SK-N-SH treated with all-trans-retinoic acid at 6 μM for 48 hours (cell line): ENCODE data around the gene KRTAP2-1.
"Not testable (repeated sequence)": the region's sequence is repeated elsewhere in the genome, so short reads cannot be mapped to it uniquely, and the experiment has no call there.

ENCODE experiments used
- ATAC-seq: fragments of 200-7000 bp; cut with Tn5 transposase; 3 replicates; pipeline ENCODE4 v1.9.1; 2020; ENCODE audit warnings: mild to moderate bottlenecking, moderate library complexity
- BACH2 ChIP-seq: fragments of 250-450 bp; sonication (Bioruptor Pico); IDR thresholded peaks from 2 replicates; pipeline ENCODE4 v1.9.0; 2021; ENCODE audit warnings: mild to moderate bottlenecking, borderline replicate concordance
- CSDC2 ChIP-seq: fragments of 250-450 bp; sonication (Bioruptor Pico); IDR thresholded peaks from 2 replicates; pipeline ENCODE4 v1.5.0; 2020; ENCODE audit warnings: mild to moderate bottlenecking, moderate library complexity
- CSRNP3 ChIP-seq: fragments of 250-450 bp; sonication (Bioruptor Pico); IDR thresholded peaks from 2 replicates; pipeline ENCODE4 v1.5.1; 2021; ENCODE audit warnings: mild to moderate bottlenecking, moderate library complexity
- ESRRG ChIP-seq: fragments of 250-450 bp; sonication (Bioruptor Pico); IDR thresholded peaks from 2 replicates; pipeline ENCODE4 v1.6.1; 2021; ENCODE audit warnings: mild to moderate bottlenecking
- GLIS3 ChIP-seq: fragments of 250-450 bp; sonication (Bioruptor Pico); IDR thresholded peaks from 2 replicates; pipeline ENCODE4 v1.5.0; 2020; ENCODE audit warnings: mild to moderate bottlenecking, moderate library complexity
- ISL1 ChIP-seq: fragments of 250-450 bp; sonication (Bioruptor Pico); IDR thresholded peaks from 2 replicates; pipeline ENCODE4 v2.1.2; 2022; ENCODE audit warnings: mild to moderate bottlenecking, moderate library complexity
- OSR1 ChIP-seq: fragments of 250-450 bp; sonication (Bioruptor Pico); IDR thresholded peaks from 2 replicates; pipeline ENCODE4 v1.8.0; 2022; ENCODE audit warnings: moderate library complexity, mild to moderate bottlenecking, inconsistent platforms
- POU6F1 ChIP-seq: fragments of 250-450 bp; sonication (Bioruptor Pico); IDR thresholded peaks from 2 replicates; pipeline ENCODE4 v1.8.0; 2021; ENCODE audit warnings: low read depth, mild to moderate bottlenecking, moderate library complexity, borderline replicate concordance
- PPARA ChIP-seq: fragments of 250-450 bp; sonication (Bioruptor Pico); IDR thresholded peaks from 2 replicates; pipeline ENCODE4 v1.5.0; 2020; ENCODE audit warnings: mild to moderate bottlenecking, borderline replicate concordance
- RARB ChIP-seq: fragments of 250-450 bp; sonication (Bioruptor Pico); IDR thresholded peaks from 2 replicates; pipeline ENCODE4 v1.8.0; 2021; ENCODE audit warnings: mild to moderate bottlenecking, moderate library complexity
- SNAI2 ChIP-seq: fragments of 250-450 bp; sonication (Bioruptor Pico); IDR thresholded peaks from 2 replicates; pipeline ENCODE4 v1.5.0; 2020; ENCODE audit warnings: mild to moderate bottlenecking, moderate library complexity
- ZFP3 ChIP-seq: fragments of 250-450 bp; sonication (Bioruptor Pico); IDR thresholded peaks from 2 replicates; pipeline ENCODE4 v1.5.0; 2020; ENCODE audit warnings: mild to moderate bottlenecking, moderate library complexity
- ZFP30 ChIP-seq: fragments of 450-650 bp; formaldehyde crosslinking; IDR thresholded peaks from 2 replicates; pipeline ENCODE4 v1.5.0; 2022; ENCODE audit warnings: mild to moderate bottlenecking, moderate library complexity
- ZNF565 ChIP-seq: fragments of 450-650 bp; formaldehyde crosslinking; conservative IDR thresholded peaks from 2 replicates; pipeline ENCODE4 v1.5.0; 2020; ENCODE audit warnings: low read depth, mild to moderate bottlenecking, moderate library complexity
- ZNF70 ChIP-seq: fragments of 450-650 bp; formaldehyde crosslinking; IDR thresholded peaks from 2 replicates; pipeline ENCODE4 v1.5.0; 2020; ENCODE audit warnings: mild to moderate bottlenecking, moderate library complexity
- ZNF8 ChIP-seq: fragments of 450-650 bp; formaldehyde crosslinking; IDR thresholded peaks from 2 replicates; pipeline ENCODE4 v1.5.0; 2020; ENCODE audit warnings: mild to moderate bottlenecking, moderate library complexity
- TF ChIP-seq, protein P1 (sequence below): fragments of 250-450 bp; sonication (Bioruptor Pico); IDR thresholded peaks from 2 replicates; pipeline ENCODE4 v1.5.1; 2020; ENCODE audit warnings: low read depth, mild to moderate bottlenecking, moderate library complexity
- TF ChIP-seq, protein P2 (sequence below): fragments of 250-450 bp; sonication (Bioruptor Pico); IDR thresholded peaks from 2 replicates; pipeline ENCODE4 v1.8.0; 2020; ENCODE audit warnings: mild to moderate bottlenecking, moderate library complexity, borderline replicate concordance
- TF ChIP-seq, protein P3 (sequence below): fragments of 250-450 bp; sonication (Bioruptor Pico); IDR thresholded peaks from 2 replicates; pipeline ENCODE4 v1.5.0; 2020; ENCODE audit warnings: mild to moderate bottlenecking, moderate library complexity

Gene KRTAP2-1

GRCh38 chr17:41060052-41060604 is 13.0 kb upstream of the KRTAP2-1 start, which contains the start of gene KRTAP2-3:
TSS of gene KRTAP2-3 (minus strand) at chr17:41060114. CDS start at chr17:41060050, 64 bp downstream.
- TF ChIP-seq ZFP3 (CRISPR knock-in tag) = no peak
- no peak for TF ChIP-seq RARB
- TF ChIP-seq CSRNP3 (CRISPR knock-in tag) = no peak
- TF ChIP-seq ESRRG (CRISPR knock-in tag) = no peak
- TF ChIP-seq ZNF70 = no peak
- no peak for TF ChIP-seq ISL1 (CRISPR knock-in tag)
- TF ChIP-seq, protein P1, sequence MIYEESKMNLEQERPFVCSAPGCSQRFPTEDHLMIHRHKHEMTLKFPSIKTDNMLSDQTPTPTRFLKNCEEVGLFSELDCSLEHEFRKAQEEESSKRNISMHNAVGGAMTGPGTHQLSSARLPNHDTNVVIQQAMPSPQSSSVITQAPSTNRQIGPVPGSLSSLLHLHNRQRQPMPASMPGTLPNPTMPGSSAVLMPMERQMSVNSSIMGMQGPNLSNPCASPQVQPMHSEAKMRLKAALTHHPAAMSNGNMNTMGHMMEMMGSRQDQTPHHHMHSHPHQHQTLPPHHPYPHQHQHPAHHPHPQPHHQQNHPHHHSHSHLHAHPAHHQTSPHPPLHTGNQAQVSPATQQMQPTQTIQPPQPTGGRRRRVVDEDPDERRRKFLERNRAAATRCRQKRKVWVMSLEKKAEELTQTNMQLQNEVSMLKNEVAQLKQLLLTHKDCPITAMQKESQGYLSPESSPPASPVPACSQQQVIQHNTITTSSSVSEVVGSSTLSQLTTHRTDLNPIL (CRISPR knock-in tag) = no peak
- no peak for TF ChIP-seq ZNF565 (CRISPR knock-in tag)
- TF ChIP-seq POU6F1 (CRISPR knock-in tag) = no peak
- TF ChIP-seq, protein P2, sequence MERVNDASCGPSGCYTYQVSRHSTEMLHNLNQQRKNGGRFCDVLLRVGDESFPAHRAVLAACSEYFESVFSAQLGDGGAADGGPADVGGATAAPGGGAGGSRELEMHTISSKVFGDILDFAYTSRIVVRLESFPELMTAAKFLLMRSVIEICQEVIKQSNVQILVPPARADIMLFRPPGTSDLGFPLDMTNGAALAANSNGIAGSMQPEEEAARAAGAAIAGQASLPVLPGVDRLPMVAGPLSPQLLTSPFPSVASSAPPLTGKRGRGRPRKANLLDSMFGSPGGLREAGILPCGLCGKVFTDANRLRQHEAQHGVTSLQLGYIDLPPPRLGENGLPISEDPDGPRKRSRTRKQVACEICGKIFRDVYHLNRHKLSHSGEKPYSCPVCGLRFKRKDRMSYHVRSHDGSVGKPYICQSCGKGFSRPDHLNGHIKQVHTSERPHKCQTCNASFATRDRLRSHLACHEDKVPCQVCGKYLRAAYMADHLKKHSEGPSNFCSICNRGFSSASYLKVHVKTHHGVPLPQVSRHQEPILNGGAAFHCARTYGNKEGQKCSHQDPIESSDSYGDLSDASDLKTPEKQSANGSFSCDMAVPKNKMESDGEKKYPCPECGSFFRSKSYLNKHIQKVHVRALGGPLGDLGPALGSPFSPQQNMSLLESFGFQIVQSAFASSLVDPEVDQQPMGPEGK (CRISPR knock-in tag) = no peak
- no peak for TF ChIP-seq BACH2 (CRISPR knock-in tag)
- no peak for TF ChIP-seq SNAI2 (CRISPR knock-in tag)
- TF ChIP-seq CSDC2 (CRISPR knock-in tag) = no peak
- no peak for TF ChIP-seq GLIS3 (CRISPR knock-in tag)
- no peak for TF ChIP-seq ZNF8 (CRISPR knock-in tag)

DNA sequence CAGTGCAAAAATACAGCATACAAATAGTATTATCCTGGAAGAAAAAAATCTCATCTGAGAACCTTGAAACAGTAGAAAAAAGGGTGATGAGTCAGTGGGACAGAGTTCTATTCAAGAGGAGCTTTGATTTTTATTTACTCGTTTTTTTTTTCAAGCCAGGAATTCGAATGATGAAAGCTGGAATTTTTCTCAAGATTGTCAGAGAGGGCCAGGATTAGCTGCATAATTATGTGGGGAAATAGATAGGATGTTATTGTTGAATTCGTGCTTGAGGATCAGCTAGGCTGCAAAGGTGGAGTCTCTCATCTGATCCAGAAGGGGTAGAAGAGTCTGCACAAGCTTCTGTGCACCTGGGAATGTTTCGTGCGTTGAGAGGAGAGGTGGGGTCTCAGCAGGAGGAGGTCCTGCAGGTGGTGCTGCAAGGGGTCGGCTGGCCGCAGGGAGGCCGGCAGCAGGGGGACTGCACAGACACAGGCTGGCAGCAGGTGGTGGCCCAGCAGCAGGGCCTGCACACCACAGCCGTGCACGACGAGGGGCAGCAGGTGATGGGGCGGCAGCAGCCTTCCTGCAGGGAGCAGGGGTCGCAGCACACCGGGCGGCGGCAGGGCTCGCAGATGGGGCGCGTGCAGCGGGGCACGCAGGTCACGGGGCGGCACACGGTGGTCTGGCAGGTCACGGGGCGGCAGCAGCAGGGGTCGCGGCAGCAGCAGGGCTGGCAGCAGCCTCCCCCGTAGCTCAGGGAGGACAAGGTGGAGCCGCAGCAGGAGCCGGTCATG is 12.3 kb upstream of the KRTAP2-1 start:
- ATAC-seq = peak; percentile 49

More at GRCh38 chr17:41060052-41060604, 13.0 kb upstream of the KRTAP2-1 start, which contains the start of gene KRTAP2-3:
- ATAC-seq = peak; percentile 74

DNA sequence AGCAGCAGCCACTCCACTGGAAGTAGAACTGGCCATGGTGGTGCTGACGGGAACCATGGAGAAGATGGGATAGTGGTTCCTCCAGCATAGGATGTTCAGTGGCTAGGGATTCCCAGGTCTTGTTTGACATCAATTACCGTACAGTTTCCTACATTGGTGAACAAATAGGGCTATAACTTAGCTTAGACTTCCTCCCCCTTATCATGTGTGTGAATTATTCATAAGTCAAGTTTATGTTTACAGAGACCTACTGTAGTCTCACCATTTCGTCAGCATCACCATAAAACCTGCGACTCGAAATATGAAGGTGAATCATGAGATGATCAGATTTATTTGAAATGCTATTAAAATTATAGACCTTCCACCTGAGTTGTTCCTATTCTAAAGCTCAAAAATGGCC is 11.6 kb upstream of the KRTAP2-1 start:
- ATAC-seq = no peak
- TF ChIP-seq, protein P1 (CRISPR knock-in tag) = no peak
- TF ChIP-seq ZNF565 (CRISPR knock-in tag) (no peak), ESRRG (CRISPR knock-in tag) (no peak), OSR1 (CRISPR knock-in tag) (no peak), CSDC2 (CRISPR knock-in tag) (no peak), PPARA (CRISPR knock-in tag) (no peak)

GRCh38 chr17:41057547-41057946 is 10.4 kb upstream of the KRTAP2-1 start:
- TF ChIP-seq RARB (no peak), ZFP30 (CRISPR knock-in tag) (no peak), CSRNP3 (CRISPR knock-in tag) (no peak), SNAI2 (CRISPR knock-in tag) (no peak), GLIS3 (CRISPR knock-in tag) (no peak)
- TF ChIP-seq, protein P3, sequence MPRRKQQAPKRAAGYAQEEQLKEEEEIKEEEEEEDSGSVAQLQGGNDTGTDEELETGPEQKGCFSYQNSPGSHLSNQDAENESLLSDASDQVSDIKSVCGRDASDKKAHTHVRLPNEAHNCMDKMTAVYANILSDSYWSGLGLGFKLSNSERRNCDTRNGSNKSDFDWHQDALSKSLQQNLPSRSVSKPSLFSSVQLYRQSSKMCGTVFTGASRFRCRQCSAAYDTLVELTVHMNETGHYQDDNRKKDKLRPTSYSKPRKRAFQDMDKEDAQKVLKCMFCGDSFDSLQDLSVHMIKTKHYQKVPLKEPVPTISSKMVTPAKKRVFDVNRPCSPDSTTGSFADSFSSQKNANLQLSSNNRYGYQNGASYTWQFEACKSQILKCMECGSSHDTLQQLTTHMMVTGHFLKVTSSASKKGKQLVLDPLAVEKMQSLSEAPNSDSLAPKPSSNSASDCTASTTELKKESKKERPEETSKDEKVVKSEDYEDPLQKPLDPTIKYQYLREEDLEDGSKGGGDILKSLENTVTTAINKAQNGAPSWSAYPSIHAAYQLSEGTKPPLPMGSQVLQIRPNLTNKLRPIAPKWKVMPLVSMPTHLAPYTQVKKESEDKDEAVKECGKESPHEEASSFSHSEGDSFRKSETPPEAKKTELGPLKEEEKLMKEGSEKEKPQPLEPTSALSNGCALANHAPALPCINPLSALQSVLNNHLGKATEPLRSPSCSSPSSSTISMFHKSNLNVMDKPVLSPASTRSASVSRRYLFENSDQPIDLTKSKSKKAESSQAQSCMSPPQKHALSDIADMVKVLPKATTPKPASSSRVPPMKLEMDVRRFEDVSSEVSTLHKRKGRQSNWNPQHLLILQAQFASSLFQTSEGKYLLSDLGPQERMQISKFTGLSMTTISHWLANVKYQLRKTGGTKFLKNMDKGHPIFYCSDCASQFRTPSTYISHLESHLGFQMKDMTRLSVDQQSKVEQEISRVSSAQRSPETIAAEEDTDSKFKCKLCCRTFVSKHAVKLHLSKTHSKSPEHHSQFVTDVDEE (CRISPR knock-in tag) = no peak
- TF ChIP-seq, protein P2 (CRISPR knock-in tag) = no peak
- ATAC-seq = no peak

DNA sequence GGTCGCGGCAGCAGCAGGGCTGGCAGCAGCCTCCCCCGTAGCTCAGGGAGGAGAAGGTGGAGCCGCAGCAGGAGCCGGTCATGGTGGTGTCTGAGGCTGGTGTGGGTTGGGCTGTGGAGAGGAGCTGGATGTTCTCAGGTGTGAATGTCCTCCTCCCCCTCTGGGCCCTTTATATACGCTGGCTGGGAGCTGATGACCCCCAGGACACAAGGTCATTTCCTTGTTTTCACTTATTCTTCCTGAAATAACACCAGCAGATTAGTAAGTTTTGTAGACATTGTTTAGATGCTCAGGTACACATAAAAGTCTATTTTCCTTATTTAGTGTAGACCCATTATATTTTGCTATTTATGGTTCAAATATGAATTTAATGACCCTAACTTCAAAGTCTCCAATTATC is 8.0 kb upstream of the KRTAP2-1 start, which contains the start of gene KRTAP2-2:
Gene KRTAP2-2, minus strand, starts transcription at position 101 of the 400 bp plus-strand sequence. Its CDS starts 19 bp downstream, at position 82.
- not testable (repeated sequence) for ATAC-seq
